ENCODE results near the gene HJV. TPM values are rescaled to one million over a fixed set of nuclear protein-coding genes. Genes with fewer than 3 reads are reported as not detected.

Gene HJV
- total RNA-seq, 1 experiment from 2014 or later, result not detected

- Histone ChIP-seq H3K4me2 (ENCODE audit: insufficient read depth, insufficient read length, low read length) (no peak overlapping the region), H3K23ac (ENCODE audit: insufficient read length, low read depth, low read length) (no peak overlapping the region), H3K27me3 (ENCODE audit: insufficient read depth, low read length) (no peaks in the 10 kb centered on the region), H2BK12ac (ENCODE audit: insufficient read length, low read depth, low read length) (no peak overlapping the region), H3K9me3 (ENCODE audit: control insufficient read depth, low read depth, low read length) (no peaks in the 10 kb centered on the region), H3K23me2 (ENCODE audit: insufficient read length, low read depth, low read length, poor library complexity, severe bottlenecking) (no peaks in the 10 kb centered on the region), H3K9ac (ENCODE audit: extremely low read depth, insufficient read length, low read length) (no peak overlapping the region), H2BK15ac (ENCODE audit: low read depth, low read length) (no peak overlapping the region), H4K91ac (ENCODE audit: insufficient read length, low read depth, low read length) (no peak overlapping the region), H4K20me1 (ENCODE audit: control insufficient read depth, insufficient read depth, insufficient read length) (no peaks in the 10 kb centered on the region), H3T11ph (ENCODE audit: low read length) (no peak overlapping the region), H2BK20ac (ENCODE audit: low read depth, low read length, poor library complexity, severe bottlenecking) (no peak overlapping the region), H3K79me2 (ENCODE audit: insufficient read depth, low read length) (no peaks in the 10 kb centered on the region), H4K5ac (ENCODE audit: insufficient read length, low read depth, low read length) (no peak overlapping the region), H2AFZ (ENCODE audit: low read length) (no peak overlapping the region), H3K79me1 (ENCODE audit: insufficient read depth, low read depth, low read length, poor library complexity, severe bottlenecking) (no peaks in the 10 kb centered on the region), H2BK5ac (ENCODE audit: insufficient read length, low read length) (no peak overlapping the region), H3K27ac (ENCODE audit: insufficient read length, low read depth, low read length) (no peak overlapping the region), H2AK5ac (ENCODE audit: insufficient read length, low read length) (no peak overlapping the region), H3K4me1 (ENCODE audit: insufficient read depth, low read length) (peaks cover 9% of the 10 kb centered on the region; the same call in 1 of the 2 replicates), H3K14ac (ENCODE audit: insufficient read depth, low read length) (no peak overlapping the region), H4K8ac (replicated peaks; ENCODE audit: insufficient read length, low read depth, low read length) (no peak overlapping the region), H3K56ac (ENCODE audit: insufficient read length, low read depth, low read length) (no peak overlapping the region), H3K4ac (ENCODE audit: low read depth, low read length) (no peak overlapping the region), H2BK120ac (ENCODE audit: low read depth, low read length, poor library complexity, severe bottlenecking) (no peak overlapping the region), H3K18ac (ENCODE audit: insufficient read length, low read depth, low read length) (no peak overlapping the region)
- no peak overlapping the region for H3K4me3 Mint-ChIP-seq
- H3K36me3 Mint-ChIP-seq (ENCODE audit: insufficient read depth in 1 of 3, low read depth in 3 of 3), result peaks cover 11 to 15% (median 14%) of the 10 kb centered on the region in 3 experiments; a peak in 6 of 7 replicates
- no CpG with 5 or more reads among the region's 5 CpGs for WGBS (ENCODE audit: extremely low coverage, insufficient read length, low lambda C conversion rate)
- H3K9me3 Mint-ChIP-seq, result no peaks in the 10 kb centered on the region
- H3K27me3 Mint-ChIP-seq (ENCODE audit: low read depth), result no peaks in the 10 kb centered on the region
- no peak for DNase-seq
- TF ChIP-seq CTCF (conservative IDR thresholded peaks at IDR 0.05), result no peak
- peaks cover 23 to 38% of the 10 kb centered on the region in 2 experiments for H3K4me1 Mint-ChIP-seq
- H3K27ac Mint-ChIP-seq, result 0 out of 7 replicates have a peak overlapping the region, but pooled peaks of 1 of the 3 experiments have one; percentile 7
Observed at GRCh38 chr1:145988773-145989172, 32.8 kb downstream of the HJV start.

Data from H9 (cell line).